Loucy (cell line): Measurements from ENCODE around the gene MLF2.

Experiments used
- EZH2phosphoT487 ChIP-seq: fragments of 200-600 bp; IDR thresholded peaks from 2 replicates; pipeline ENCODE4 v1.6.1; 2018; ENCODE audit warnings: antibody characterized with exemption, mild to moderate bottlenecking, moderate library complexity, borderline replicate concordance
- TF ChIP-seq, protein P1 (sequence below): fragments of 200-600 bp; sonication (generic); conservative IDR thresholded peaks from 2 replicates; pipeline ENCODE4 v1.5.1; 2014; ENCODE audit warnings: mild to moderate bottlenecking, antibody characterized with exemption, low read length

DNA sequence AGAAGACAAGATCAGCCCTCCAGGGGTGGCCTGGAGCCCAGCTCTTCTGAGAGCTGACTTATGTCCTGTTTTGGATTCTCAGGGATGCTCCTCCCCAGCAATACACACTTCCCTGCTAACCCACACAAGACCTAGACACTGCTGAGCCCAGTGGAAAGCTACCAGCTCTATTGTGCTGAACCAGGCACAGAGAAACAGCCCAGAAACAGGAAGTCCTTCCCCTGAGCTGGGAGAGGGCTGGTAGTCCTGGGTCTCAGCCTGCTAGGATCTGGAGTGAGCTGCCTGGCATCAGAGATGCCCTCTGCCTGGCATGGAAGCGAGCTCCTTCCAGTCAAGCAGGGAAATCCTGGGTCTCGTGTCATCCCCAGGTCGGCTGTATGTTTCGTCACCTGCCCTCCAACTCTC, 18.2 kb upstream of the MLF2 start:
- TF ChIP-seq, protein P1, sequence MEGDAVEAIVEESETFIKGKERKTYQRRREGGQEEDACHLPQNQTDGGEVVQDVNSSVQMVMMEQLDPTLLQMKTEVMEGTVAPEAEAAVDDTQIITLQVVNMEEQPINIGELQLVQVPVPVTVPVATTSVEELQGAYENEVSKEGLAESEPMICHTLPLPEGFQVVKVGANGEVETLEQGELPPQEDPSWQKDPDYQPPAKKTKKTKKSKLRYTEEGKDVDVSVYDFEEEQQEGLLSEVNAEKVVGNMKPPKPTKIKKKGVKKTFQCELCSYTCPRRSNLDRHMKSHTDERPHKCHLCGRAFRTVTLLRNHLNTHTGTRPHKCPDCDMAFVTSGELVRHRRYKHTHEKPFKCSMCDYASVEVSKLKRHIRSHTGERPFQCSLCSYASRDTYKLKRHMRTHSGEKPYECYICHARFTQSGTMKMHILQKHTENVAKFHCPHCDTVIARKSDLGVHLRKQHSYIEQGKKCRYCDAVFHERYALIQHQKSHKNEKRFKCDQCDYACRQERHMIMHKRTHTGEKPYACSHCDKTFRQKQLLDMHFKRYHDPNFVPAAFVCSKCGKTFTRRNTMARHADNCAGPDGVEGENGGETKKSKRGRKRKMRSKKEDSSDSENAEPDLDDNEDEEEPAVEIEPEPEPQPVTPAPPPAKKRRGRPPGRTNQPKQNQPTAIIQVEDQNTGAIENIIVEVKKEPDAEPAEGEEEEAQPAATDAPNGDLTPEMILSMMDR, result no peak
- no peak for TF ChIP-seq EZH2phosphoT487
